Progenitor cell of endocrine pancreas (in vitro differentiated cells): ENCODE measurements around the gene ERG28. TPM values are rescaled to one million over a fixed set of nuclear protein-coding genes. Genes with fewer than 3 reads are reported as not detected.

Source experiments
- DNase-seq: peaks from one replicate; pipeline ENCODE4 v3.0.0; 2021; ENCODE audit warnings: low spot score; ENCODE audit not compliant: unreplicated experiment
- H3K27ac Mint-ChIP-seq: 2 replicates; pipeline ENCODE4 v1.8.0; 2021; ENCODE audit warnings: mild to moderate bottlenecking, moderate library complexity, mixed read lengths
- H3K27me3 Mint-ChIP-seq: 2 replicates; pipeline ENCODE4 v1.8.0; 2021; ENCODE audit warnings: mixed read lengths
- H3K36me3 Mint-ChIP-seq: 2 replicates; pipeline ENCODE4 v1.8.0; 2022; ENCODE audit warnings: mixed read lengths; ENCODE audit not compliant: insufficient read depth
- H3K4me1 Mint-ChIP-seq: 2 replicates; pipeline ENCODE4 v1.8.0; 2021; ENCODE audit warnings: low read depth, mixed read lengths
- H3K4me3 Mint-ChIP-seq: 2 replicates; pipeline ENCODE4 v1.8.0; 2021; ENCODE audit warnings: low read depth, mild to moderate bottlenecking, moderate library complexity, mixed read lengths
- H3K9me3 Mint-ChIP-seq: 2 replicates; pipeline ENCODE4 v1.8.0; 2021; ENCODE audit warnings: low read depth, mixed read lengths
- CTCF ChIP-seq: fragments of 200-600 bp; sonication (generic); IDR thresholded peaks from one replicate; pipeline ENCODE4 v1.5.0; 2021; ENCODE audit warnings: antibody characterized with exemption, mild to moderate bottlenecking; ENCODE audit not compliant: unreplicated experiment
- total RNA-seq: library from RNA; stranded (reverse); gene quantifications from 2 replicates; pipeline ENCODE4 v1.2.1, GENCODE V29; 2021

The ERG28 gene
- total RNA-seq, 1 donor from 2014 or later, result 27.8 TPM

DNA sequence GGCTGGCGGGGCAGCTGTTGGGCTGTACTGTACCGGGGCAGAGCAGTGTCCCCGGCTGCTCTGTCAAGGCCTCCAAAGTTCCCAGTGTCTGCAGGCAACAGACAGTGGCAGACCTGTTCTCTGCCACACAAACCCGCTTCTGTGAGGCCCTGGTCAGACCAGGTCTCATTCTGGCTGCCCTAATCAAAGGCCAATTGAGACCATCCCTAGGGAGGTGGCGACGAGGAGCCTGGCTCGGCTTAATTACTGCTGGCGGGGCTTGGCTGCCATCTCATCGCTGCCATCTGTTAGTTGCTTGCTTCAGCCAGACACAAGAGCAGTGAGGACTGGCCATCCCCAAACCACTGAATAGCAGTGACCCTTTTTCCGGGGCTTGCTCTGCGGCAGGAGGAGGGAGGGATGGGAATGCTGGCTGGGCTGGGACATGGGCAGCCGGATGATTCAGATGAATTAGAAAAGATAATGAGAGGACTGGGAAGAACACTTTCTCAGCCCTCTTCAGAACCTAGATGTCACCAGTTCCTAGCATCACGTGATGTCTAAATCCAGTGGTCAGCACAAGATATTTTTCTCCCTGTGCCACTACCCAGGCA, 24.5 kb downstream of the ERG28 start:
- no peaks in the 10 kb centered on the region for H3K9me3 Mint-ChIP-seq
- peaks cover 18% of the 10 kb centered on the region for H3K27me3 Mint-ChIP-seq
- no peaks in the 10 kb centered on the region for H3K36me3 Mint-ChIP-seq
- no peak overlapping the region for H3K27ac Mint-ChIP-seq
- H3K4me3 Mint-ChIP-seq, result no peak overlapping the region
- TF ChIP-seq CTCF, result no peak
- no peak for DNase-seq
- H3K4me1 Mint-ChIP-seq, result peaks cover 5% of the 10 kb centered on the region

GRCh38 chr14:75634848-75635247, 25.8 kb downstream of the ERG28 start:
- Mint-ChIP-seq H3K4me1 (peaks cover 10% of the 10 kb centered on the region), H3K27me3 (peaks cover 18% of the 10 kb centered on the region), H3K27ac (no peak overlapping the region), H3K4me3 (no peak overlapping the region), H3K9me3 (no peaks in the 10 kb centered on the region), H3K36me3 (no peaks in the 10 kb centered on the region)
- no peak for TF ChIP-seq CTCF
- no peak for DNase-seq

DNA sequence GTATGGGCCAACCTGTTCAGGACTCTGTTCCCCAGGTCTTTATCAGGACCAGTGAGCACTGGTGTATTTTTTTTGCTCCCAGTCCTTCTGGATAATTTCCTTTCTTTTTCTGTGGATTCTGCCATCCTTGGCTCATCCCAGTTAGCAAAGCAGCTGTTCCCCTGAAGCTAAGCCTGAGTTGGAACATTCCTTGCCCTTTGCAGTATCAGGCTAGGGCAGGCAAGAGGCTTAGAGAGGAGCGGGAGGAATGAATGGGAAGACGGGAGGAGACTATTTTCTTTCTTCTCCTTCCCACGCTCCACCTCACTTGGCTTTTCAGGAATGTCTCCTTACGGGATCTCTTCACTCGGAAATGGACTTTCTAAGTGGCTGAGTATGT, 29.2 kb downstream of the ERG28 start:
- no peak overlapping the region for H3K4me3 Mint-ChIP-seq
- no peak for DNase-seq
- H3K27ac Mint-ChIP-seq, result no peak overlapping the region
- H3K27me3 Mint-ChIP-seq, result peaks cover 10% of the 10 kb centered on the region
- no peaks in the 10 kb centered on the region for H3K36me3 Mint-ChIP-seq
- H3K9me3 Mint-ChIP-seq, result no peaks in the 10 kb centered on the region
- H3K4me1 Mint-ChIP-seq, result peaks cover 17% of the 10 kb centered on the region
- TF ChIP-seq CTCF, result no peak

DNA sequence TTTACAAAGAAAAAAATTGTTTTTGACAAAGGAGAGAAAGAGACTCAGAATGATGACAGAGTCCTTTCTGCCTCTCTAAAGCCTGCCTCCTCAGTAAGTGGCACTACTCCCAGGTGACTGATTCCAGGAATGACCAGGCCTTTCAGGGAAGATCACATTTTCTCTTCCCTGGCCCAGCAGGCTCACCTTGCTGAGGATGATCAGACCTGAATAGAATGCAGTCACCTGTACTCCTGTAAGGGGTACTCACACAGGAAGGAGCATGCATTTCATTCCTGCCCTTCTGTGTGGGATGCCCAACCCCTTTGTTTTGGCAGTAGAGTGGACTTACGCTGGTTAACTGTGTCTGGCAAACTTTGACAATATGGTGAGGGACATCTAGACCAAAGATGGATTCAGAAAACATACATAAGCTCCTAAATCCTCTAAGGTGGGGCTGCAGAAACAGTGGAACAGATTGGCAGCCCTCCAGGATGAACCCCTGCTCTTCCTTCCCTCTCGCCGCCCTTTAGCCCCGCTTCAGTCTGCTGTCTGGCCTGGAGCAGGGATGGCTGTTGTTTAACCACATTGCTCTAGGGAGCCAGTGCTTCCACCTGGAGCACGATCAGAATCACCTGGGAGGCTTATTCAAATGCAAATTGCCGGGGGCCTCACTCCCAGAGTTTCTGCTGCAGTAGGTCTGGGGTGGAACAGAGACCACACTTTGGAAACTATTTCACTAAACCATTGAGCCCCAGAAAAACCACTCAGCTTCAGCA, 29.8 kb downstream of the ERG28 start:
- peaks cover 9% of the 10 kb centered on the region for H3K27me3 Mint-ChIP-seq
- no peaks in the 10 kb centered on the region for H3K36me3 Mint-ChIP-seq
- no peaks in the 10 kb centered on the region for H3K9me3 Mint-ChIP-seq
- no peak overlapping the region for H3K27ac Mint-ChIP-seq
- no peak for DNase-seq
- H3K4me3 Mint-ChIP-seq, result no peak overlapping the region
- no peak for TF ChIP-seq CTCF
- peaks cover 17% of the 10 kb centered on the region for H3K4me1 Mint-ChIP-seq

GRCh38 chr14:75628816-75629215, 31.9 kb downstream of the ERG28 start:
- H3K27me3 Mint-ChIP-seq, result peaks cover 6% of the 10 kb centered on the region
- no peaks in the 10 kb centered on the region for H3K9me3 Mint-ChIP-seq
- no peak for DNase-seq
- no peak for TF ChIP-seq CTCF
- no peak overlapping the region for H3K27ac Mint-ChIP-seq
- H3K4me1 Mint-ChIP-seq, result peaks cover 15% of the 10 kb centered on the region
- H3K36me3 Mint-ChIP-seq, result no peaks in the 10 kb centered on the region
- no peak overlapping the region for H3K4me3 Mint-ChIP-seq
